ENCODE measurements around the gene VAV3. TPM values are rescaled to one million over a fixed set of nuclear protein-coding genes. Genes with fewer than 3 reads are reported as not detected.

Gene VAV3
- total RNA-seq, 1 experiment from 2014 or later, result 10.0 TPM

- no peak for DNase-seq (ENCODE audit: low spot score)
- ChIA-PET CTCF (no interaction called here), POLR2A (no interaction called here)
- peaks cover 25% of the 10 kb centered on the region for H3K4me1 Mint-ChIP-seq
- TF ChIP-seq ZNF671 (CRISPR knock-in tag; IDR thresholded peaks at IDR 0.05), result no peak
- no peak for TF ChIP-seq ZNF532 (CRISPR knock-in tag; IDR thresholded peaks at IDR 0.05; ENCODE audit: borderline replicate concordance)
- TF ChIP-seq, protein P1, sequence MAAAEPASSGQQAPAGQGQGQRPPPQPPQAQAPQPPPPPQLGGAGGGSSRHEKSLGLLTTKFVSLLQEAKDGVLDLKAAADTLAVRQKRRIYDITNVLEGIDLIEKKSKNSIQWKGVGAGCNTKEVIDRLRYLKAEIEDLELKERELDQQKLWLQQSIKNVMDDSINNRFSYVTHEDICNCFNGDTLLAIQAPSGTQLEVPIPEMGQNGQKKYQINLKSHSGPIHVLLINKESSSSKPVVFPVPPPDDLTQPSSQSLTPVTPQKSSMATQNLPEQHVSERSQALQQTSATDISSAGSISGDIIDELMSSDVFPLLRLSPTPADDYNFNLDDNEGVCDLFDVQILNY (CRISPR knock-in tag; IDR thresholded peaks at IDR 0.05), result no peak
- TF ChIP-seq FOXJ3 (CRISPR knock-in tag; IDR thresholded peaks at IDR 0.05; ENCODE audit: borderline replicate concordance), result no peak
- TF ChIP-seq E2F4 (CRISPR knock-in tag; IDR thresholded peaks at IDR 0.05; ENCODE audit: borderline replicate concordance, low read depth), result no peak
- TF ChIP-seq, protein P2, sequence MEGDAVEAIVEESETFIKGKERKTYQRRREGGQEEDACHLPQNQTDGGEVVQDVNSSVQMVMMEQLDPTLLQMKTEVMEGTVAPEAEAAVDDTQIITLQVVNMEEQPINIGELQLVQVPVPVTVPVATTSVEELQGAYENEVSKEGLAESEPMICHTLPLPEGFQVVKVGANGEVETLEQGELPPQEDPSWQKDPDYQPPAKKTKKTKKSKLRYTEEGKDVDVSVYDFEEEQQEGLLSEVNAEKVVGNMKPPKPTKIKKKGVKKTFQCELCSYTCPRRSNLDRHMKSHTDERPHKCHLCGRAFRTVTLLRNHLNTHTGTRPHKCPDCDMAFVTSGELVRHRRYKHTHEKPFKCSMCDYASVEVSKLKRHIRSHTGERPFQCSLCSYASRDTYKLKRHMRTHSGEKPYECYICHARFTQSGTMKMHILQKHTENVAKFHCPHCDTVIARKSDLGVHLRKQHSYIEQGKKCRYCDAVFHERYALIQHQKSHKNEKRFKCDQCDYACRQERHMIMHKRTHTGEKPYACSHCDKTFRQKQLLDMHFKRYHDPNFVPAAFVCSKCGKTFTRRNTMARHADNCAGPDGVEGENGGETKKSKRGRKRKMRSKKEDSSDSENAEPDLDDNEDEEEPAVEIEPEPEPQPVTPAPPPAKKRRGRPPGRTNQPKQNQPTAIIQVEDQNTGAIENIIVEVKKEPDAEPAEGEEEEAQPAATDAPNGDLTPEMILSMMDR (IDR thresholded peaks at IDR 0.05), result no peak
- ATAC-seq, result no peak
- no peak overlapping the region for H3K4me3 Mint-ChIP-seq
- no peaks in the 10 kb centered on the region for H3K9me3 Mint-ChIP-seq
- H3K27me3 Mint-ChIP-seq (ENCODE audit: low read depth), result no peaks in the 10 kb centered on the region
- H3K27ac Mint-ChIP-seq, result no peak overlapping the region
- H3K36me3 Mint-ChIP-seq, result no peaks in the 10 kb centered on the region
Measured at GRCh38 chr1:107691540-107691939, 273.4 kb downstream of the VAV3 start.

DNA sequence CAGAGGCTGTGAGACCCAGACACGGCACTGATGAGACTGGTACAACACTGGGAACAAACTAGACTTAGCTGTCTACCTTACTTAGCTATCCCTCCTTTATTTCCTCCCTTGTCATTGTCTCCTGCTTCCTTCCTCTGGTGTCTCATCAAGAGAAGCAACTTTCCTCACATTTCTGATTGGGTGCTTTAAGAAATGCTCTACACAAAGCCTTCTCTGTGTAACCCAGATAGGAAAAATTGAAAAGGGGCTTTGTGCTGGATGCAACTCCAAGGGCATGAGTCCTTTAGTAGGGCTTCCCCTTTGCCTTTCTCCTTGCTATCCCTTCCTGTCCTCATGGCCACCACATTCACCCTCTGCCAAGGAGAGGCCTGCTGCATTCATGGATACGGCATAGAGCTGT is 274.5 kb downstream of the VAV3 start:
- H3K9me3 Mint-ChIP-seq, result no peaks in the 10 kb centered on the region
- ChIA-PET POLR2A (no interaction called here), CTCF (interaction anchor here (1.3 kb wide), 1 partner anchor 161 kb away, joined by 4 read pairs; no protein-coding TSS in a partner anchor)
- no peaks in the 10 kb centered on the region for H3K36me3 Mint-ChIP-seq
- H3K27me3 Mint-ChIP-seq (ENCODE audit: low read depth), result no peaks in the 10 kb centered on the region
- H3K27ac Mint-ChIP-seq, result no peak overlapping the region
- TF ChIP-seq, protein P3, sequence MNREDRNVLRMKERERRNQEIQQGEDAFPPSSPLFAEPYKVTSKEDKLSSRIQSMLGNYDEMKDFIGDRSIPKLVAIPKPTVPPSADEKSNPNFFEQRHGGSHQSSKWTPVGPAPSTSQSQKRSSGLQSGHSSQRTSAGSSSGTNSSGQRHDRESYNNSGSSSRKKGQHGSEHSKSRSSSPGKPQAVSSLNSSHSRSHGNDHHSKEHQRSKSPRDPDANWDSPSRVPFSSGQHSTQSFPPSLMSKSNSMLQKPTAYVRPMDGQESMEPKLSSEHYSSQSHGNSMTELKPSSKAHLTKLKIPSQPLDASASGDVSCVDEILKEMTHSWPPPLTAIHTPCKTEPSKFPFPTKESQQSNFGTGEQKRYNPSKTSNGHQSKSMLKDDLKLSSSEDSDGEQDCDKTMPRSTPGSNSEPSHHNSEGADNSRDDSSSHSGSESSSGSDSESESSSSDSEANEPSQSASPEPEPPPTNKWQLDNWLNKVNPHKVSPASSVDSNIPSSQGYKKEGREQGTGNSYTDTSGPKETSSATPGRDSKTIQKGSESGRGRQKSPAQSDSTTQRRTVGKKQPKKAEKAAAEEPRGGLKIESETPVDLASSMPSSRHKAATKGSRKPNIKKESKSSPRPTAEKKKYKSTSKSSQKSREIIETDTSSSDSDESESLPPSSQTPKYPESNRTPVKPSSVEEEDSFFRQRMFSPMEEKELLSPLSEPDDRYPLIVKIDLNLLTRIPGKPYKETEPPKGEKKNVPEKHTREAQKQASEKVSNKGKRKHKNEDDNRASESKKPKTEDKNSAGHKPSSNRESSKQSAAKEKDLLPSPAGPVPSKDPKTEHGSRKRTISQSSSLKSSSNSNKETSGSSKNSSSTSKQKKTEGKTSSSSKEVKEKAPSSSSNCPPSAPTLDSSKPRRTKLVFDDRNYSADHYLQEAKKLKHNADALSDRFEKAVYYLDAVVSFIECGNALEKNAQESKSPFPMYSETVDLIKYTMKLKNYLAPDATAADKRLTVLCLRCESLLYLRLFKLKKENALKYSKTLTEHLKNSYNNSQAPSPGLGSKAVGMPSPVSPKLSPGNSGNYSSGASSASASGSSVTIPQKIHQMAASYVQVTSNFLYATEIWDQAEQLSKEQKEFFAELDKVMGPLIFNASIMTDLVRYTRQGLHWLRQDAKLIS (CRISPR knock-in tag; IDR thresholded peaks at IDR 0.05; ENCODE audit: borderline replicate concordance), result no peak
- TF ChIP-seq, protein P4, sequence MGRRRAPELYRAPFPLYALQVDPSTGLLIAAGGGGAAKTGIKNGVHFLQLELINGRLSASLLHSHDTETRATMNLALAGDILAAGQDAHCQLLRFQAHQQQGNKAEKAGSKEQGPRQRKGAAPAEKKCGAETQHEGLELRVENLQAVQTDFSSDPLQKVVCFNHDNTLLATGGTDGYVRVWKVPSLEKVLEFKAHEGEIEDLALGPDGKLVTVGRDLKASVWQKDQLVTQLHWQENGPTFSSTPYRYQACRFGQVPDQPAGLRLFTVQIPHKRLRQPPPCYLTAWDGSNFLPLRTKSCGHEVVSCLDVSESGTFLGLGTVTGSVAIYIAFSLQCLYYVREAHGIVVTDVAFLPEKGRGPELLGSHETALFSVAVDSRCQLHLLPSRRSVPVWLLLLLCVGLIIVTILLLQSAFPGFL (CRISPR knock-in tag; IDR thresholded peaks at IDR 0.05; ENCODE audit: borderline replicate concordance), result no peak
- TF ChIP-seq ATF1 (CRISPR knock-in tag; IDR thresholded peaks at IDR 0.05), result no peak
- TF ChIP-seq NFYB (CRISPR knock-in tag; conservative IDR thresholded peaks at IDR 0.05; ENCODE audit: low read depth), result no peak
- no peak overlapping the region for H3K4me3 Mint-ChIP-seq
- DNase-seq (ENCODE audit: low spot score), result no peak
- ATAC-seq, result no peak
- H3K4me1 Mint-ChIP-seq, result peaks cover 25% of the 10 kb centered on the region

Measured in WTC11 (cell line).